Kidney (tissue), 14 donors: ENCODE measurements around the gene CCDC57. TPM values are rescaled to one million over a fixed set of nuclear protein-coding genes. Genes with fewer than 3 reads are reported as not detected.

ENCODE experiments used
- DNase-seq, 5 donors: peaks; one replicate each; pipeline ENCODE4 v3.0.0-alpha.2; 2013 to 2020
- FAIRE-seq: peaks from 2 replicates; lab custom pipeline; 2012; peaks lifted over from hg19 to GRCh38; lab: Jason Lieb, UNC
- H3K27ac ChIP-seq, 2 donors: one replicate each; pipeline ENCODE4 v1.7.0; 2013; ENCODE audit warnings: low read depth in 2 of 2, low read length in 2 of 2, inconsistent platforms in 1 of 2
- H3K27me3 ChIP-seq: one replicate; pipeline ENCODE4 v1.7.1; 2013; ENCODE audit warnings: low read length, inconsistent platforms; ENCODE audit not compliant: control insufficient read depth, insufficient read depth
- H3K36me3 ChIP-seq, 3 donors: one replicate each; pipeline versions ENCODE4 v1.7.0 to v1.7.1; 2013; ENCODE audit warnings: low read length in 3 of 3, control low read depth in 1 of 3, inconsistent platforms in 1 of 3; ENCODE audit not compliant: insufficient read depth in 3 of 3, control insufficient read depth in 2 of 3
- H3K4me1 ChIP-seq, 3 donors: one replicate each; pipeline versions ENCODE4 v1.7.0 to v1.7.1; 2013; ENCODE audit warnings: low read length in 3 of 3, inconsistent platforms in 1 of 3, low read depth in 1 of 3; ENCODE audit not compliant: control insufficient read depth in 2 of 3, insufficient read depth in 2 of 3
- H3K4me3 ChIP-seq, 3 donors: one replicate each; pipeline versions ENCODE4 v1.7.0 to v1.8.1; 2013; ENCODE audit warnings: low read length in 3 of 3, control low read depth in 1 of 3, inconsistent platforms in 1 of 3
- H3K9ac ChIP-seq, 3 donors: one replicate each; pipeline versions ENCODE4 v1.7.0 to v1.7.1; 2013; ENCODE audit warnings: low read length in 3 of 3, control low read depth in 1 of 3, inconsistent platforms in 1 of 3
- H3K9me3 ChIP-seq, 3 donors: one replicate each; pipeline versions ENCODE4 v1.7.0 to v1.7.1; 2013; ENCODE audit warnings: low read length in 3 of 3, control low read depth in 1 of 3, inconsistent platforms in 1 of 3; ENCODE audit not compliant: control insufficient read depth in 2 of 3, insufficient read depth in 1 of 3
- intact Hi-C: fragments of 100-400 bp; cut with DNase I; formaldehyde crosslinking; loops from one replicate; pipeline ENCODE4 v1.11.1; 2022
- polyA plus RNA-seq: library from polyadenylated mRNA; stranded (reverse); fragments of 350-450 nt; fragmentation: Illumina TruSeq; extraction: RNeasy Lipid Tissue Mini Kit (QIAGEN cat#74804); gene quantifications from one replicate; pipeline ENCODE4 v1.2.3, GENCODE V29; 2014; ENCODE audit warnings: low read depth, low replicate concordance; ENCODE audit not compliant: insufficient read depth
- total RNA-seq: library from RNA; stranded (reverse); fragmentation: NEBNext Ultra II Directional; extraction: Animal tissue kit (Norgen Biotek cat#: 25700); gene quantifications from one replicate; pipeline ENCODE4 v1.2.1, GENCODE V29; 2021
- TF ChIP-seq, protein P1 (sequence below): IDR thresholded peaks from 3 replicates; pipeline ENCODE4 v1.5.1; 2012; ENCODE audit warnings: mild to moderate bottlenecking, moderate library complexity, borderline replicate concordance; ENCODE audit not compliant: insufficient read depth; ENCODE audit errors: extremely low read depth
- donor health status: control.
- donor health status: control.
- donor health status: control.
- donor health status: control.
- donor health status: control.
- donor health status: DM: yes; HTN: yes; CAD: no.
- donor health status: Normal renal cell carcinoma (clear cell type).

The CCDC57 gene
- total and polyA plus RNA-seq, 2 donors from 2014 or later = 46.7 to 79.4 TPM

DNA sequence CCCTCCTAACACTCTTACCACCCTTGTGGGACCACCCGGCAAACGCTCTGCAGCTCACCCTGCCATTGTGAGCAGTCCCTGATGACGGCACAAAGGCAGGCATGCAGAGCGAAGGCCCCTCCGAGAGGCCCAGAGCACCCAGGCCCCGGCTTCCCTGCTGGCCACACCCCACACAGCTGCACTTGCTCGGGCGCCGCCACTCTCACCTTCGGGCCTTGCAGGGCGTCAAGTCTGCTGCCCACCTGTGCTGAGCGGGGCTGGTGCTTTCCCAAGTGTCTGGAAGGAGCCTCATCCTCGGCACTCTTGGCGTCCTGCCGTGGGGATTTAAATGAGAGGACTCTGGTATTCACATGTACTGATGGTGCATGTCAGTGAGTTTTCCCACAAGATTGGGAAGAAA is 84.4 kb downstream of the CCDC57 start:
- TF ChIP-seq, protein P1, sequence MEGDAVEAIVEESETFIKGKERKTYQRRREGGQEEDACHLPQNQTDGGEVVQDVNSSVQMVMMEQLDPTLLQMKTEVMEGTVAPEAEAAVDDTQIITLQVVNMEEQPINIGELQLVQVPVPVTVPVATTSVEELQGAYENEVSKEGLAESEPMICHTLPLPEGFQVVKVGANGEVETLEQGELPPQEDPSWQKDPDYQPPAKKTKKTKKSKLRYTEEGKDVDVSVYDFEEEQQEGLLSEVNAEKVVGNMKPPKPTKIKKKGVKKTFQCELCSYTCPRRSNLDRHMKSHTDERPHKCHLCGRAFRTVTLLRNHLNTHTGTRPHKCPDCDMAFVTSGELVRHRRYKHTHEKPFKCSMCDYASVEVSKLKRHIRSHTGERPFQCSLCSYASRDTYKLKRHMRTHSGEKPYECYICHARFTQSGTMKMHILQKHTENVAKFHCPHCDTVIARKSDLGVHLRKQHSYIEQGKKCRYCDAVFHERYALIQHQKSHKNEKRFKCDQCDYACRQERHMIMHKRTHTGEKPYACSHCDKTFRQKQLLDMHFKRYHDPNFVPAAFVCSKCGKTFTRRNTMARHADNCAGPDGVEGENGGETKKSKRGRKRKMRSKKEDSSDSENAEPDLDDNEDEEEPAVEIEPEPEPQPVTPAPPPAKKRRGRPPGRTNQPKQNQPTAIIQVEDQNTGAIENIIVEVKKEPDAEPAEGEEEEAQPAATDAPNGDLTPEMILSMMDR = no peak
- H3K9ac ChIP-seq = no peak overlapping the region
- H3K4me1 ChIP-seq = no peaks in the 10 kb centered on the region
- no peaks in the 10 kb centered on the region for H3K9me3 ChIP-seq
- no peak overlapping the region for H3K27ac ChIP-seq
- intact Hi-C loops = no loop called here
- no peak for FAIRE-seq
- H3K36me3 ChIP-seq = no peaks in the 10 kb centered on the region
- no peak for DNase-seq
- H3K27me3 ChIP-seq = no peaks in the 10 kb centered on the region
- H3K4me3 ChIP-seq = no peak overlapping the region

DNA sequence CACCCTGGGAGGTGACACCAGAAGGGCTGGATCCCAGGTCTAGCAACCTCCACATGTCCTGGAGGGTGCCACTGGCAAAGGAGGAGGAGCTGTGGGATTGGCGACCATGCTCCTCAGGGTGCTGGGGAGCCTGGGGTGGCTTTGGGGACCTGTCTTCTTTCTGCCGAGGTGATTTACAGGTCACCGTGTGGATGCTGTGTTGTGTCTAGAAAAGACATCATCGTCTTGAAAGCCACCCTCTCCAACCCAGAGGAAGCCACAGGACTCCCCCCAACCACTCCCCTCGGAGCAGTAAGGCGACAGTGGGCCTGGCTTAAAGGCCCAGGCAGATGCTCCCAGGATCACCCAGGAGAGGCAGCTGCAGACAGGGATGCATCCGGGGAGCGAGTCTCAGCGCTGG is 84.9 kb downstream of the CCDC57 start:
- Histone ChIP-seq H3K9ac (no peak overlapping the region), H3K27me3 (no peaks in the 10 kb centered on the region), H3K27ac (no peak overlapping the region), H3K4me1 (no peaks in the 10 kb centered on the region), H3K36me3 (no peaks in the 10 kb centered on the region), H3K4me3 (no peak overlapping the region), H3K9me3 (no peaks in the 10 kb centered on the region)
- TF ChIP-seq, protein P1 = no peak
- intact Hi-C loops = no loop called here
- no peak for FAIRE-seq
- DNase-seq = no peak

DNA sequence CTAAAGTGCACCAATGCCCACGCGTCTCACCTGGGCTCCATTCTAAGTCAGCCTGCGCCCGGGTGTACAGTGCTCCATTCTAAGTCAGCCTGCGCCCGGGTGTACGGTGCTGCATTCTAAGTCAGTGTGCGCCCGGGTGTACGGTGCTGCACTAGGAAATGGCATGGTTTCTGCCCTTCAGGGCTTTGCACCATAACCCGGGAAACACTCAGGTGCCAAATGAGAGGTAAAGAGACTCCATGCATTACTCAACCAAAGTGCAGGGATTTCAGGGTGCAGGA is 85.4 kb downstream of the CCDC57 start:
- Histone ChIP-seq H3K9ac (no peak overlapping the region), H3K36me3 (no peaks in the 10 kb centered on the region), H3K27me3 (no peaks in the 10 kb centered on the region), H3K9me3 (no peaks in the 10 kb centered on the region), H3K27ac (no peak overlapping the region), H3K4me1 (no peaks in the 10 kb centered on the region), H3K4me3 (no peak overlapping the region)
- intact Hi-C loops = no loop called here
- no peak for FAIRE-seq
- DNase-seq = no peak
- TF ChIP-seq, protein P1 = no peak

DNA sequence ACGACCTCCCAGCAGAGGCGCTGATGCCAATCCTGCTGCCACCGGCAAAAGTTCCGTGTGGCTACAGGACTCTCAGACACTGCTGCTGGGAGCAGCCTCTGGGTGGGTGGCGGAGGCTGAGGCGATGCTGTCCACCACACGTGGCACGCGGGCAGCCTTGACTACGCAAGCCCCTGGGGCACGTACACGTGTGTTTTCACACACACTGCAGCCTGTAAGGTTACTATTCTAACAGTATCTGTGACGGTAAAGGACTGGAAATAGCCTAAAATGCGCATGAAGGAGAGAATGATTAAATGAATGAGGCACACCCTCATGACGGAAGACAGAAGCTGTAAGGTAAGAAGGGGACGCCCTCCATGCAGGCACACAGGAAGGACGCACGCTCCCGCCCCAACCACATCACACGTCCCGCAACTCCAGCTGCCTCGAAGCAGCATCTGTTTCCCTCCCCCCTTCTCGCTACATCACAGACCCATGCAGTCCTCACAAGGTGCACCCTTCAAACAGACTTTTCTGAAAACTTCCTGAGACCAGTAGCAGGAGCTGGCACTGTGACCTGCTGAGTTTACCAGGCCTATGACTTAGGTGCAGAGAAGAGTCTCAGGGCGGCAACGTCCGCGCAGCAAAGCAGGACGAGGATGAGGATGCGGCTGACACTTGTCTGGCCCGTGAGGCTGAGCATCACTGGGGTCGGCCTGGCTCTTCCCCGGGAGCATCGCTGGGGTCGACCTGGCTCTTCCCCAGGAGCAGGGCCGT is 85.9 kb downstream of the CCDC57 start:
- Histone ChIP-seq H3K4me3 (no peak overlapping the region), H3K9ac (no peak overlapping the region), H3K4me1 (no peaks in the 10 kb centered on the region), H3K27ac (no peak overlapping the region), H3K27me3 (no peaks in the 10 kb centered on the region), H3K36me3 (no peaks in the 10 kb centered on the region), H3K9me3 (no peaks in the 10 kb centered on the region)
- FAIRE-seq (no peak), DNase-seq (no peak)
- intact Hi-C loops = no loop called here
- TF ChIP-seq, protein P1 = no peak
